NCI-H774 (cell line): Measurements from ENCODE around the gene PCIF1.
"Not testable (repeated sequence)": the region's sequence is repeated elsewhere in the genome, so short reads cannot be mapped to it uniquely, and the experiment has no call there.

Experiments
- DNase-seq: peaks from one replicate; lab custom pipeline; 2025; lab: John Stamatoyannopoulos, UW

PCIF1 gene

DNA sequence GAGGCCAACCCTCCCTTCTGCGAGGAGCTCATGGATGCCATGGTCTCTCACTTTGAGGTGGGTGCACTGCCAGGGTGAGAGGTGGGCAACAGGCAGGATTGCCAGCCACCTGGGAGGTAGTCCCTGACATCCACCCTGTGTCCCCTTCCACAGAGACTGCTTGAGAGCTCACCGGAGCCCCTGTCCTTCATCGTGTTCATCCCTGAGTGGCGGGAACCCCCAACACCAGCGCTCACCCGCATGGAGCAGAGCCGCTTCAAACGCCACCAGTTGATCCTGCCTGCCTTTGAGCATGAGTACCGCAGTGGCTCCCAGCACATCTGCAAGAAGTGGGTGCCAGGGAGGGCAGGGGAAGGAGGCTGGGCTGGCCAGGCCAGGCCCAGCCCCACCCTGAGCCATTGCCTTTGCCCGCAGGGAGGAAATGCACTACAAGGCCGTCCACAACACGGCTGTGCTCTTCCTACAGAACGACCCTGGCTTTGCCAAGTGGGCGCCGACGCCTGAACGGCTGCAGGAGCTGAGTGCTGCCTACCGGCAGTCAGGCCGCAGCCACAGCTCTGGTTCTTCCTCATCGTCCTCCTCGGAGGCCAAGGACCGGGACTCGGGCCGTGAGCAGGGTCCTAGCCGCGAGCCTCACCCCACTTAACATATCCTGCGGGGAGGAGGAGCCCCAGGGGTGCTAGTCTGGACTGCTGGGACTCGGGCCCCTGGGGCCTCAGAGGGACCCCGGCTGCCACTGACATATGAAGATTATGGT, 12.8 kb downstream of the PCIF1 start:
- no peak for DNase-seq

DNA sequence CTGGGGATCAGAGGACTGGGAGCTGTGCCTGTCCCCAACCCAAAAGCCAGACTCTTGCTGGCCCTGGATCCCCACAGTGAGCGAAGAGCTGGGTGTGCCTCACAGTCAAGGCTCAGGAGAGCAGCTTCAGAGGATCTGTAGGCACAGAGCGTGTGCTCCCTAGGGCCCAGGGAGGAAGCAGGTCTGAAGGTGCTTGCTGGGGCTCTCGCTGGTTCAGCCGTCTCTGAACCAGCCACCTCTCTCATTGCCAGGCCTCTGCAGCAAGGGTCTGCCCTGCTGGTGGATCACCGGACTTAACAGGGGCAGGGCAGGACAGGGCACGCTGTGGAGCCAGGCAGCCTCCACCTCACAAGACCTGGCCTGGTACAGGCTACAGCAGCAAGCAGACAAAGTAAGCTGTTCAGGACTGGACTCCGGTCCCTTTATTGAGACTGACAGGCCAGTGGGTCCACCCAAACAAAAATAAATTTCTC, 13.8 kb downstream of the PCIF1 start:
- no peak for DNase-seq

DNA sequence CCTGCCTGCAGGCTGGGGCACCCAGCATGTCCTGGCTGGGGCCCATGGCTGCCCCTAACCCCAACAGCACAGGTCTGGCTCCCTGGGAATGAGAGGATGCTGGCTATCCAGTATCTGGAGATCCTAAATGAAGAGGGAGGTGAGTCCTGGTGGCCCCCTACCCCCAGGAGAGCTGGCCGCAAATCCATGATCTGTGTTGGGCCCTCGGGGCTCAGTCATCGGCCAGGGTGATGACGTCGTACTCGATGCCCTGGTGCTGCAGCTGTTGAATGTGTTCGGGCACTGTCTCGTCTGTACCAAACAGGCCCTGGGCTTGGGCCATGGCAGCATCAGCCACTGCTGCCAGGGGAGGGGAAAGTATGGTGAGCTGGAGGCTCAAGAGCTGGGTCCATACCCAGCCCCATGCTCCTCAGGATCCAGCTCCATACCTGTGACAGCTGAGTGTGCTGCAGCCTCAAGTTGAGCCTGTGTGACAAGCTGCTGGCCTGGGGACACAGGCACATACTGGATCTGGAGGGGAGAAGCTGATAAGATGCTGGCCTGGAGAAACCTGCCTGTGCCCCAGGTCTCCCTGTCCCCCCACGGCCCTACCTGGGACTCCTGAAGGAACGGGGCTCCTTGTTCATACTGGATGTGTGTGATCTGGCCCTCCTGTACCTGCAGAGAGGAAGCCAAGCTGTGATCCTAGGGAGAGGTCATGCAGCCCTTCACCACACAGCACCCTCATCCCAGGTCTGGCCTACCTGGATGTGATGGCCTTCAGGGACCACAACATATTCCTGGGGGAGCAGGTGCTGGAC, 14.5 kb downstream of the PCIF1 start:
- DNase-seq, result no peak

DNA sequence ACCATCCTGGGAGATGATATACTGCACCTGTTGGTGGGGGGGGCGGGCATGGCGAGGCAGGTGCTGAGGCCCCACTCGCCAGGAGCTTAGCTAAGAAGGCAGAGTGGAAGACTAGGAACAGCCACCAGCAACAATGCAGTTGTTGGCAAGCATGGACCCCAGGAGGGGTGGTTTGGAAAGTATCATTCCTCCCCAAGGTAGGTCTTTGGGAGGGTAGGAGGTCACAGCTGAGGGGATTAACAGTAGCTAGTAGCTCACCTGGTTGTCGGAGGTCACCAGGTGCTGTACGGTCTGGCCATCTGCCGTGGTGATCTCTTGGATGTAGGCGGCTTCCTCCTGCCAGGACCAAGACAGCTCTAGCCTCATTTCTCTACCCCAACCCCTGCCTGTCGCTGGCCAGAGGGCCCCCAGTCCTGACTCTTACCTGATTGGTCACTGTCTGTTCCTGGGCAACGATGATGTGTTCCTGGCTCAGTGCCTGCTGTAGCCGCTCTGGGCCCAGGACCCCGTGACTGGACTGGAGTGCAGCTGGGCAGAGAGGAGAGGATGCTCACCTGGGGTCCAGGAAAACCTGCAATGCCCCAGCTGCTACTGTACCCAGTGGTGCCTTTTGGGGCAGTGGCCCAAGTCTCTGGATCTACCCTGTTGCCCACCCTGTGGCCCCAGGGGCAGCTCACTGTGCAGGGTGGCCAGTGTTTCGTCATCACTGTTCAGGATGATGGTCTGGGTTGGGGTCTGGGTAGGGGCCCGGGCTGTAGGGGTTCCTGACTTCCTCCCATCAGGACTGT, 15.3 kb downstream of the PCIF1 start:
- DNase-seq, result no peak

DNA sequence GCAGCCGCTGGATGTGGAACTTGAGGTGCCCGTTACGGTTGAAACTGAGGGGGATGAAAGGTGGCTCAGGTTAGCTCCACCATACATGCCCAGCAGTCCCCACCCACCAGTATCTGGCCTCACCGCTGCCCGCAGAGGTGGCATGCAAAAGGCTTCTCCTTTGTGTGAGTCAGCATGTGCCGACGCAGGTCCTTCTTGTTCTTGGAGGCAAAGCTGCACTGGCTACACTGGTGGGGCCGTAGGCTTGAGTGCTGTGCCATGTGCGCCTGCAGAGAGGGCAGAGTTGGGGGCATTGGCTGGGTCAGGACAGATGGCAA, 15.8 kb downstream of the PCIF1 start:
- no peak for DNase-seq

DNA sequence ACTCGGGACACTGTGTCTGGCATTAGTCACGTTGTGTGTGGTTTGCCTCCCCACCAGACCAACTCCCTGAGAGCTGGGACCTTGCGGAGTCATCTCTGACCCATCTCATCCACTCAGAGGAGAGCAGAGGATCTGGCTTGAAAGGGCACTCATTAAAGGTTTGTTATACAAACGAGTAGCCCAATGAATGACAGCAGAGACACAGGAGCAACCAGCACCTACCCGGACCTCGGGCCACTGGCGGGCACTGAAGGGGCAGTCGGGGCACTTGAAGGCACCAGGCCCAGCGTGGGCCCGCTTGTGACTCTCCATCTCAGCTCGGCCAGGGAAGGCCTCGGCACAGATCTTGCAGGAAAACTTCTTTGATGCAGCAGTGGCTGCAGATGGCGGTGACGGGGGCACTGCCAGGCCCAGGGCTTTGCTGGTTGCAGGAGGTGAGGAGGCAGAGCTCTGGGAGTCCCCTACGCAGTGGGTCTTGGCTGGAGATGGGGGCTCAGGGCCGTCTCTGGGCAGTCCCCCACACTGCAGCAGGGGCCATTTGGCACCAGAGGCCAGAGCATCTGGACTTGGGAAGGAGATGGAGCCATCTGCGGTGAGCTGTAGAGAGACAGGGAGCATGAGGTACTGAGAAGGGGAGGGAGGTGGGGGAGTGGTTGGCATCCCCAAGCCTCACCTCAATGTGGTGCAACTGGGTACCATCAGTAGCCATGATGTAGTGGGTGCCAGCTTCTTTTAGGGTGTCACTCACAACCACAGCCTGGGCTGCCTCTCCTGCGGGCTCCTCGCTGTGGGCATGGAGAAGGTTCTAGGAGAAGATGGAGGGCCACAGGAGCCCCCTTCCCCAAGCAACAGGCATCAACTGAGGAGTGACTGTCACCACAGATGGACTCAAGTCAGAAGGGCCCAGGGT, 17.7 kb downstream of the PCIF1 start:
- DNase-seq, result no peak

DNA sequence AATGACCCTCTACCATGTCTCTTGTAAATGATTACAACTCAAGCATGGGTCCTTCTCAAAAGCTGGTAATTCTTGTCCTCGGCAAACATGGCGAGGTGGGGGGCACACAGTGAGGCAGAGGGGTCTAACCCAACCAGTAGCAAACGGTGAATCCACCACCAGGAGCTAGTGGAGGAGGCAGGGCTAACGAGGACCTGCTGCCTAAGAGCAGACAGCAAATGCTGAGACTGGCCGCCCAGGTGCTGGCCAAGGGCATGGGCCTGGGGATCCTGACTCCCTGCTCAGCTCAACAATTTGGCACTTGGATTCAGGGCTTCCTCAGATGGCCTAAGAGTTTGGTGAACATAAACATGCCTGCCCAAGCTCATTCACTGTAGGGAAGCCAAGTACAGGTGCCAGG, 18.4 kb downstream of the PCIF1 start:
- DNase-seq, result no peak

DNA sequence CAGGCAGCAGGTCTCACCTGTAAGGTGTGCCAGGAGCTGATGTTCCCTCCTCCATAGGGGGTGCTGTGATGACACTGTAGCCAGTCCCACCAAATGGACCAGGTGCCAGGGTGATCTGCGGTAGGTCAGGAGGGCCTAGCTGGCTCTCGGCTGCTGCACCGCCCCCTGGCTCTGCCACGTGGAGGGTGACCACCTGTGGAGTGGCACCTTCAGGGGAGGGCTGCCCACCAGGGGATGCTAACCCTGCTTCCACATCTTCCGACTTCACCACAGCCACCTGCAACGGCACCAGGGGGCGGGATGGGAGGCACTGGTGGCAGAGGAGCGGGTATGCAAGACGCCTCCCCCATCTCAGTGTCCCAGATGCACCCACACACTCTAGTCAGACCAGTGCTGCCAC, 19.2 kb downstream of the PCIF1 start:
- DNase-seq, result no peak

DNA sequence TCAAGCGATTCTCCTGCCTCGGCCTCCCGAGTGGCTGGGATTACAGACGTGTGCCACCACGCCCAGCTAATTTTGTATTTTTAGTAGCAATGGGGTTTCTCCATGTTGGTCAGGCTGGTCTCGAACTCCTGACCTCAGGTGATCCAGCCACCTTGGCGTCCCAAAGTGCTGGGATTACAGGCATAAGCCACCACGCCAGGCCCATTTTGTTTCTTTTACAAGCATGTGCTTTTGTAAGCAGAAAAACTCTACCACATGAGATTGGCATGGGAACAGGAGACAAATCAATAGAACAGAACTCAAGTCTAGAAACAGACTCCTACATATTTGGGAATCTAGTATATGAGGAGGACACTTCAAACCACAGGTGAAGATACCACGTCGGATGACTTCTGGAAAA, 21.8 kb downstream of the PCIF1 start:
- DNase-seq, result not testable (repeated sequence)

DNA sequence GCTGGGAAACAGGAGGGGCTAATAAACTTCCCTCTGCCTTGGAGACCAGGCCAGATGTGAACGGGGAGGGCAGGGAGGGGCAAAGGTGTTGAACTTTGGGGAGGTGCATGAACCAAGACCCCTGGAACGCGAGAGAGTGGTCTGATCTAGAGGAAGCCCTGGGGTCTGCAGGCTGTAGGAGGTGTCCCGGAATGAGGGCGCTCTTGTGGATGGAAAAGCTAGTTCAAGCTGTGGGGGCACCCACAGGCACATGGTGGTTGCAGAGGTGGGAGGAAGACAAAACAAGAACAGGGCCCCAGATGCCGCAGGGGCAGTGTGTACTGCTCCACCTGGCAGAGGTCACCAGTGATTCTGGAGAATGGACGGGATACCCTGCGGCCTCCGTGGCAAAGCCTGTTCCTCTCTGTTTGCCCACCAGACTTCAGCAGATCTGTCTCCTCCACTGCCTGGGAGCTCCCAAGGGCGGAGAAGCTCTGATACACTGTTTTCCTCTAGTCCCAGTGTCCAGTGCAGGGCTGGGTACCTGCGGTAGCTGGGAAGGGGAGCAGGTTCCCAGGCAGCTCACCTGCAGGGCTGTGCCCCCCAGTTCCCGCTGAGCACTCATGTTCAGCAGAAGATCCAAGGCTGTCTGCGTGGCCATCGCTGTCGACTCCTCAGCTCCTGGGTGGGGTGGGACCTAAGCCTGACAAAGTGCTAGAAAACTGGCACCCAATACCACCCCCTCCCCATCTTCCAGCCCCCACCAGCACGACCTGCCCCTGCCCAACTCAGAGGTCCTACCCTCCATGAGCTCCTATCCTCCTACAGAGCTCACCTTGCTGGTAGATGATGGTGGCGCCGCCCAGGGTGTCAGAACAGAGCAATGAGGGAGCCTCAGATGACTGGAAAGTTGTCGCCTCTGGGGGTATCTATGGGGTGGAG, 22.8 kb downstream of the PCIF1 start:
- DNase-seq, result no peak

DNA sequence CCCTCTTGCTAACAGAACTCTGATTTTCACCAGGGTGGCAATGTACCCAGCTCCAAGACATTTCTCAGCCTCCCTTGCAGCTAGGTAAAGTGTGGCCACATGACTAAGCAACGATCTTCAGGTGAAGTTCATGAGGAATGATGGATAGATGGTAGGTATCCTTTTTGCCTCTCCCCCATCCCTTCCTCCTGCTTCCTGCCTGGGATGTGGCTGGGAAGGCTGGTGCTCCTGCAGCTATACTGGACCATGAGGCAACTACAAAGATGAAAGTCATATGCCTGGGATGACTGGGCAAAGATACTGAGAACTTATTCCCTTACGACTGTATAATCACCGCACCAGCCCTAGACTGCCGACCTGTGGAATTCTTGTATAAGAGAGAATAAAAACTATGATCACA, 24.1 kb downstream of the PCIF1 start:
- DNase-seq, result no peak

DNA sequence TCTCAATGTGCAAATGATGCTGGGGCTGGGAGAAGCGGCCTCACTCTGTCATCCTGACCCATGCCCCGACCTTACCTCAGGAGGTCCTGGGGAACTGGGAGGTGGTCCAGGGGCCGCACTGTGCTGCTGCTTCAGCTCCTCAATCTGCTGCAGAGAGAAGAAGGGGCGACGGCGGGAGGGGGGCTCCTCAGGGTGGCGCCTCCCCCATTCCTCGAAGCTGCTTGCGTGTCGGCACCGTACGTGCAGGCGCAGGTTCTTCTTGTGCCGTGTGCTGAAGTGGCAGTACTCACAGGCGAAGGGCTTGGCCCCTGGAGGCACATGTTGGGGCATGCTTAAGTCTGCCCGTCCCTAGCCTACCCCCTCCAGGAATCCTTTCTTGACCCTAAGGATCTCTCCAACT, 24.6 kb downstream of the PCIF1 start:
- DNase-seq, result no peak

DNA sequence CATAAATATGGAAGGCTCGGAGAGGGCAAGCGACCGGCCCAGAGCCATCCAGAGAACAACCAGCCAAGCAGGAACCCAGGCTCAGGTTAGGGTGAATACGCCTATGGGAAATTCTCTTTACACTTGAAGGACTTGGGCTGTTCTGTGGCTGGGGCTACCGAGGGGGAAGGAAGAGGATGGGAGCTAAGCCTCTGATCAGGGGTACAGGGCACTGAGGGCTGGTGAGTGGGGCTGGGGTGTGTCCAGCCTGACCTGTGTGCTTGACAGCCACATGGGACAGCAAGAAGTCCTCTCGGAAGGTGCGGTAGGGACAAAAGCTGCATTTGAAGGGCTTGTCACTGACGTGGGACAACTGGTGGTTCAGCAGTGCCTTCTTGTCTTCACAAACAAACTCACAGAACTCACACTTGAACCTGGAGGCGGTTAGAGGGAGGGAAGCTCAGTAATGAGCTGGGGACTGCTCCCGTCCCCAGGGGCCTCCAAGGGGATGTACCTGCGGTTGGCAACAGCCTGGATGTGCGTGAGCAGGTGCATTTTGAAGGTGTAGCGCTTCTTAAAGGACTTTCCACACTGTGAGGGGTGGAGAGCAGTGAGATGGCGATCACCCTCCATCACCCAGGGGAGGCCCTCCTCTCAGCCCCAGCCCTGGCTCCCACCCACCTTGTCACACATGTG, 25.6 kb downstream of the PCIF1 start:
- DNase-seq, result no peak

DNA sequence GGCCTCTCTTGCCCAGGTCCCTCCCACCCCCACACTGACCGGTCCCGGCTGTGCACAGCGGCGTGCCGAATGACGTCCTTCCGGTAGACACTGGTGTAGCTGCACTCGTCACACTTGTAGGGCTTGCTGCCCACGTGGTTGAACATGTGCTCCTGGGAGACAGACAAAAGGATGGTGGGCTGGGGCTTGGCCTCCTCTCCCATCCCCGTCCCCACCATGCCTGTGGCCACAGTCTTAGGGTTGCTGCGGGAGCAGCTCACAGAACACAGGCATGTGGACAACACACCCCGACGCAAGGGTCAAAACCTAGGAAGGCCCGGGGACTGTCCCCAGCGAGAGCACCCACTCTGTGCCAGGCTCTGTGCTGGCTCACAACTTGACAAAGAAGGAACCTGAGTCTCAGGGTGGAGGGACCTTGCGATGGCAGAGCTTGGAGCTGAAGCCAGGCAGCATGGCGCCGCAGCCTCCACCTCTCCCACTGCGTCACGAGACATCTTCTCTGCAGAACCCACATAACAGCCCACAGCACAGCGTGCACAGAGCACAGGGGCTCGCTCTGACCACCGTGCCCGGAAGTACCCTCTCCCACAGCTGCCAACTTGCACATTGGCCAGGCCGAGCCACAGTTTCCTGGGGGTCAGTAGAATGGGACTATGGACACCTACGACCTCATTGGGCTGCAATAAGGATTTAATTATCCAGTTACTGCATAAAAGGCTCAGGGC, 27.7 kb downstream of the PCIF1 start:
- DNase-seq, result no peak

DNA sequence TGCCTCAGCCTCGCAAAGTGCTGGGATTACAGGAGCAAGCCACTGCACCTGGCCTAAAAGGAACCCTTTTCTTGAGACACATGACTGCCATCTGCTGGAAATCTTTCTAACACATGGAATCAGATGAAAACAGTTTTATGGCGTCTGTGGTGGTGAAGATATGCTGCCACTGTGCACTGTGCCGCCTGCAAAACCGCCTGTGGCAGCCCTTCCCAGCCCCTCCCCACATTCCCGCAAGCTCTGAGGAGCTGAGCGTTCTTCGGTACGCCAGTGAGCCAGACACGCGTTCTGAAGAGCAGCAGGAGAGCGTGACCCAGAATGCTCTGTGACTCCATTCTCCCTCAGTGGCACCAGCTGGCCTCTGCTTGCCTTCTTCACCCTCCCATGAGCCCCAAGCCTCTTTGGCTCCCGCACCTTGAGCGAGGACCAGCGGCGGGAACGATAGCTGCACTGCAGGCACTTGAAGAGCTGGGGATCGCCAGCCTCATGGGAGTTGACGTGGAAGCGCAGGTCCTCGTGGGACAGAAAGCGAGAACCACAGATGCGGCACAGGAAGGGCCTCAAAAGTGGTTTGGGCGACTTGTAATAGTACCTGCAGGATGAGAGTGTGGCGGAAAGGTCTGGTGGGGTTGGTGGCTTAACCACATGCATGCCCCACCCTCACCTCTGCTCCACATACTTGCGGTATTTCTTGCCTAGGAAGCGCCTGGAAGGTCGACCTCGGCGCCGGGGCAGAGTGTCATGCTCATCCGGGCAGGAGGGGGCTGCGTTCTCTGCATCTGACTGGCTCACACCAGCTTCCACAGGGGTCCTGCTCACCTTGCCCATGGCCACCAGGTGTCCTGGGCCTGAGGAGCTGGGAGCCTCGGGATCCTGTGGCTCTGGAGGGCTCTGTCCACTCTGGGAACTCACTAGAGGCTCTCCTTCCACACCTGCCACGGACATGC, 28.8 kb downstream of the PCIF1 start:
- DNase-seq, result peak; percentile 30

DNA sequence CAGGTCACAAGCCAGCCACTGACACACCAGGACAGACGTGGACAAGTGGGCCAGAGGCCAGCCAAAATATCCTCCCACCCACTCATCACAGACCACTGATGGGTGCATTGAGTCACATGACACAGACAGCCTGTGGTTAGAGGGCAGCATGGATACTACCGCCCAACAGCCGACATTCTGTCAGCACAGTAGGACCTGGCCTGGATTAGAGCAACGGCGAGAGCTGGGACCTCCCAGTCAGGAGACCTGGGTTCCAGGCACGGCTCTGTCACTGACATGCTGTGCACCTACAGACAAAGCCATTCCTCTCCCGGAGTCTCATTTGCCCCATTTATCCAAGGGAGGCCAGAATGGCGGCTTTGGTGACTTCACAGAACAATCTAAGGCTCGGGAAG, 29.5 kb downstream of the PCIF1 start:
- DNase-seq, result no peak

DNA sequence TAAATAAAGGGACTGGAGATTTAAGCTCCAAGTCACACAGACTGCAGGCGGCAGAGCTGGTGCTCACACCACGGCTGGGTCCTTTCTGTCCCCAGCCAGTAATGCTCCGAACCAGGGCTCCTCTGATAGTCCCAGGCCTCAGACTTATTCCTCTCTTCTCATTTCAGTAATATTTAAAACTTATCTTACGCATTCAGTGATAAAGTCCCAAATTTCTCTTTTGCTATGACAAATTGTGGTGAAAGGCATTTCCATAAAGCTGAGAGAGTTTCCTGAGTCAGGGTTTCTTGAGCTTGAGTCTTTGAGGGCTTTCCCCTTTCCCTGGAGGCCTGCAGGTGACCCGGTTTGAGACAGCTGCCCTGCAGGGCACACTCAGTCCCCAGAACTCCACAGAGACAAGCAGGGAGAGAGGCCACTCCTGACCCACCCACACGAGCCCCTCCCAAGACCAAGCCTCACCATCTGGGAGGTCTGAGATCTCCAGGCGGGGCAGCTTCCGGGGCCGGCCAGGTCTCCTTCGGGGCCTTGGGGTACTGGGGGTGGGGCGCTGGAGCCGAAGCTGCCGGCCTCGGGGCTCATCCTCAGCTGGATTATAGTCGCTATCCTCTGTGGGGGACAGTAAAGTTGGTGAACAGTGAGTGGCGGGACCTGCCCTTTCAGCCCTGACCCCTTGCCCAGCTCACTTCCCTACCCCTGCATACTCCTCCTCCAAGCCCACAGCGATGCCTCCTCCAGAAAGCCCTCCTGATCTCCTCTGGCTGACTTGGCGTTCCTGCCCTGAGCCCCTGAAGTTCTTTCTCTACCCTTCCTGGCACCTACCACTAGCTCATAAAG, 30.9 kb downstream of the PCIF1 start:
- DNase-seq, result no peak
